Body of pancreas (tissue), 4 donors: ENCODE measurements around the gene ARHGAP6.

Experiments
- POLR2A ChIP-seq, 3 donors: fragments of 450-650 bp; IDR thresholded peaks; one replicate each; pipeline ENCODE4 v1.6.1; 2016; ENCODE audit warnings: antibody characterized with exemption in 3 of 3, mild to moderate bottlenecking in 2 of 3
- TF ChIP-seq, protein P1 (sequence below), 7 experiments: fragments of 450-650 bp in 4 of 7; fragments of 200-600 bp in 3 of 7; sonication (generic) in 3 of 7; IDR thresholded peaks; one replicate each; pipeline ENCODE4 v1.5.1; 2016 to 2019; ENCODE audit warnings: antibody characterized with exemption in 7 of 7

DNA sequence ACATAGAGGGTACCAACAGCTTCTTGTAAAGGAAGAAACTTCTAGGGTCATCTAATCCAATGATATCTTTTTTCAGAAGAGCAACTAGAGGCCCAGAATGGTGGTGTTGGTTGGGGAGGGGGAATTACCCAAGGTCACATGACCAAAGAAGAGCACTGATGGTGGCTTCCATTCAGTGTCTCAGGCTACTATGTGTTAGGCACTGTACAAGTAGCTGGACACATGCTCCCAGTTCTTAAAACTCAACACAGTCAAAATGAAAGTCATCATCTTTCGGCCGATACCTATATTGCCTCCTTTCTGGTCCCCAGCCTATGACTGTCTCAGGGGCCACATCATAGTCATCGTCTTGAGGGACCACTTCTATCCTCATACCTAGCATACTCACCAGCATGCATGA, 88.1 kb downstream of the ARHGAP6 start:
- TF ChIP-seq, protein P1, sequence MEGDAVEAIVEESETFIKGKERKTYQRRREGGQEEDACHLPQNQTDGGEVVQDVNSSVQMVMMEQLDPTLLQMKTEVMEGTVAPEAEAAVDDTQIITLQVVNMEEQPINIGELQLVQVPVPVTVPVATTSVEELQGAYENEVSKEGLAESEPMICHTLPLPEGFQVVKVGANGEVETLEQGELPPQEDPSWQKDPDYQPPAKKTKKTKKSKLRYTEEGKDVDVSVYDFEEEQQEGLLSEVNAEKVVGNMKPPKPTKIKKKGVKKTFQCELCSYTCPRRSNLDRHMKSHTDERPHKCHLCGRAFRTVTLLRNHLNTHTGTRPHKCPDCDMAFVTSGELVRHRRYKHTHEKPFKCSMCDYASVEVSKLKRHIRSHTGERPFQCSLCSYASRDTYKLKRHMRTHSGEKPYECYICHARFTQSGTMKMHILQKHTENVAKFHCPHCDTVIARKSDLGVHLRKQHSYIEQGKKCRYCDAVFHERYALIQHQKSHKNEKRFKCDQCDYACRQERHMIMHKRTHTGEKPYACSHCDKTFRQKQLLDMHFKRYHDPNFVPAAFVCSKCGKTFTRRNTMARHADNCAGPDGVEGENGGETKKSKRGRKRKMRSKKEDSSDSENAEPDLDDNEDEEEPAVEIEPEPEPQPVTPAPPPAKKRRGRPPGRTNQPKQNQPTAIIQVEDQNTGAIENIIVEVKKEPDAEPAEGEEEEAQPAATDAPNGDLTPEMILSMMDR (IDR thresholded peaks at IDR 0.05), result no peak
- no peak for TF ChIP-seq POLR2A (IDR thresholded peaks at IDR 0.05)
